ENCODE results near the gene MBOAT7.

MBOAT7 gene

GRCh38 chr19:54160182-54160811 is 29.1 kb downstream of the MBOAT7 start:
- Histone ChIP-seq H3K27ac (peak overlapping the region; percentile 69 to 85), H3K4me3 (peak overlapping the region; percentile 66)
- no peak for TF ChIP-seq CTCF (IDR thresholded peaks at IDR 0.05)
- no peak for DNase-seq (ENCODE audit: low spot score)

- H3K4me3 ChIP-seq: peak within 1 kb of the TSS; percentile 83
- H3K27ac ChIP-seq: peak within 1 kb of the TSS; percentile 79 to 99
- TF ChIP-seq CTCF (IDR thresholded peaks at IDR 0.05): no peak
- DNase-seq (ENCODE audit: low spot score): peak; percentile 100
Observed at GRCh38 chr19:54159352-54160181, 29.8 kb downstream of the MBOAT7 start, which contains the start of gene LENG1. Gene LENG1 (minus strand): TSS chr19:54159721. CDS start chr19:54159695, 26 bp downstream.

- TF ChIP-seq CTCF (IDR thresholded peaks at IDR 0.05): no peak
- H3K4me3 ChIP-seq: peak overlapping the region; percentile 83
- DNase-seq (ENCODE audit: low spot score): no peak
- H3K27ac ChIP-seq: peak overlapping the region; percentile 79 to 99
Observed at GRCh38 chr19:54158812-54159351, 30.5 kb downstream of the MBOAT7 start.

GRCh38 chr19:54156953-54157352 is 32.4 kb downstream of the MBOAT7 start:
- TF ChIP-seq CTCF (IDR thresholded peaks at IDR 0.05): no peak
- Histone ChIP-seq H3K4me3 (no peak overlapping the region), H3K27ac (no peak overlapping the region)
- DNase-seq (ENCODE audit: low spot score): no peak

GRCh38 chr19:54156490-54156889 is 32.9 kb downstream of the MBOAT7 start:
- no peak for DNase-seq (ENCODE audit: low spot score)
- TF ChIP-seq CTCF (IDR thresholded peaks at IDR 0.05): no peak
- Histone ChIP-seq H3K27ac (no peak overlapping the region), H3K4me3 (no peak overlapping the region)

GRCh38 chr19:54155694-54156093 is 33.7 kb downstream of the MBOAT7 start:
- DNase-seq (ENCODE audit: low spot score): no peak
- H3K4me3 ChIP-seq: no peak overlapping the region
- no peak overlapping the region for H3K27ac ChIP-seq
- TF ChIP-seq CTCF (IDR thresholded peaks at IDR 0.05): no peak

Measured in coronary artery (tissue), 2 donors.